ENCODE measurements around the gene GSK3B. TPM values are rescaled to one million over a fixed set of nuclear protein-coding genes. Genes with fewer than 3 reads are reported as not detected.

GSK3B gene
- total RNA-seq, 2 donors from 2014 or later: 57.3 to 59.8 TPM

GRCh38 chr3:119861681-119862080, 232.6 kb downstream of the GSK3B start:
- Histone ChIP-seq H3K4me3 (ENCODE audit: low read length) (no peak overlapping the region), H3K27me3 (ENCODE audit: control insufficient read depth, insufficient read depth, low read length, poor library complexity, severe bottlenecking) (no peaks in the 10 kb centered on the region), H3K9ac (ENCODE audit: extremely low read depth, low read length, poor library complexity, severe bottlenecking) (no peak overlapping the region), H3K36me3 (ENCODE audit: control insufficient read depth, insufficient read depth, low read length) (peaks cover 68% of the 10 kb centered on the region), H3K27ac (ENCODE audit: low read depth, low read length) (no peak overlapping the region), H3K4me1 (ENCODE audit: control insufficient read depth, insufficient read depth, low read length) (no peaks in the 10 kb centered on the region), H3K9me3 (ENCODE audit: control insufficient read depth, low read length) (peaks cover 35% of the 10 kb centered on the region)
- H3K4me3 Mint-ChIP-seq: no peak overlapping the region
- H3K9me3 Mint-ChIP-seq: peaks cover 20% of the 10 kb centered on the region
- no peak overlapping the region for H3K27ac Mint-ChIP-seq
- DNase-seq: no peak
- TF ChIP-seq CTCF (conservative IDR thresholded peaks at IDR 0.05): no peak
- H3K36me3 Mint-ChIP-seq (ENCODE audit: low read depth): peaks cover 65% of the 10 kb centered on the region
- H3K27me3 Mint-ChIP-seq (ENCODE audit: insufficient read depth): no peaks in the 10 kb centered on the region
- 94 to 97% methylated on average over 2 of the region's 2 CpGs for WGBS, 2 experiments (ENCODE audit: insufficient coverage in 1 of 2, insufficient read length in 1 of 2)
- H3K4me1 Mint-ChIP-seq: no peaks in the 10 kb centered on the region

GRCh38 chr3:119859728-119860127, 234.5 kb downstream of the GSK3B start:
- Mint-ChIP-seq H3K4me3 (no peak overlapping the region), H3K27me3 (ENCODE audit: insufficient read depth) (no peaks in the 10 kb centered on the region), H3K36me3 (ENCODE audit: low read depth) (peaks cover 69% of the 10 kb centered on the region), H3K27ac (no peak overlapping the region), H3K4me1 (no peaks in the 10 kb centered on the region), H3K9me3 (peaks cover 24% of the 10 kb centered on the region)
- Histone ChIP-seq H3K9ac (ENCODE audit: extremely low read depth, low read length, poor library complexity, severe bottlenecking) (no peak overlapping the region), H3K27me3 (ENCODE audit: control insufficient read depth, insufficient read depth, low read length, poor library complexity, severe bottlenecking) (no peaks in the 10 kb centered on the region), H3K36me3 (ENCODE audit: control insufficient read depth, insufficient read depth, low read length) (peaks cover 74% of the 10 kb centered on the region), H3K27ac (ENCODE audit: low read depth, low read length) (no peak overlapping the region), H3K4me1 (ENCODE audit: control insufficient read depth, insufficient read depth, low read length) (no peaks in the 10 kb centered on the region), H3K4me3 (ENCODE audit: low read length) (no peak overlapping the region), H3K9me3 (ENCODE audit: control insufficient read depth, low read length) (peaks cover 46% of the 10 kb centered on the region)
- 88 to 93% methylated on average over 2 of the region's 2 CpGs for WGBS, 2 experiments (ENCODE audit: insufficient coverage in 1 of 2, insufficient read length in 1 of 2)
- no peak for DNase-seq
- no peak for TF ChIP-seq CTCF (conservative IDR thresholded peaks at IDR 0.05)

GRCh38 chr3:119858957-119859356, 235.3 kb downstream of the GSK3B start:
- Mint-ChIP-seq H3K4me1 (no peaks in the 10 kb centered on the region), H3K27me3 (ENCODE audit: insufficient read depth) (no peaks in the 10 kb centered on the region), H3K9me3 (peaks cover 24% of the 10 kb centered on the region), H3K36me3 (ENCODE audit: low read depth) (peaks cover 76% of the 10 kb centered on the region), H3K4me3 (no peak overlapping the region), H3K27ac (no peak overlapping the region)
- no peak for DNase-seq
- Histone ChIP-seq H3K4me3 (ENCODE audit: low read length) (no peak overlapping the region), H3K4me1 (ENCODE audit: control insufficient read depth, insufficient read depth, low read length) (no peaks in the 10 kb centered on the region), H3K27ac (ENCODE audit: low read depth, low read length) (no peak overlapping the region), H3K36me3 (ENCODE audit: control insufficient read depth, insufficient read depth, low read length) (peaks cover 72% of the 10 kb centered on the region), H3K27me3 (ENCODE audit: control insufficient read depth, insufficient read depth, low read length, poor library complexity, severe bottlenecking) (no peaks in the 10 kb centered on the region), H3K9me3 (ENCODE audit: control insufficient read depth, low read length) (peaks cover 46% of the 10 kb centered on the region), H3K9ac (ENCODE audit: extremely low read depth, low read length, poor library complexity, severe bottlenecking) (no peak overlapping the region)
- 86% methylated on average over 2 of the region's 2 CpGs; no CpG with 5 or more reads in 1 of the 2 experiments for WGBS, 2 experiments (ENCODE audit: insufficient coverage in 1 of 2, insufficient read length in 1 of 2)
- TF ChIP-seq CTCF (conservative IDR thresholded peaks at IDR 0.05): no peak
